H1 (cell line): ENCODE measurements around the gene FKBP1A. TPM values are rescaled to one million over a fixed set of nuclear protein-coding genes. Genes with fewer than 3 reads are reported as not detected.
A peak's percentile ranks its signal among the peaks of the same experiment; 100 is the strongest.

Experiments used
- CTCF ChIA-PET: fragments of 300-600 bp; sonication (Branson Sonifier 250); formaldehyde crosslinking; loops from one replicate; lab custom pipeline; 2021; ENCODE audit not compliant: partially characterized antibody; lab: Charles Lee
- POLR2A ChIA-PET: fragments of 300-600 bp; sonication (Branson Sonifier 250); formaldehyde crosslinking; loops from one replicate; lab custom pipeline; 2021; ENCODE audit warnings: inconsistent platforms; ENCODE audit not compliant: partially characterized antibody; lab: Charles Lee
- DNase-seq, 2 experiments: peaks; one replicate each; pipeline versions ENCODE4 v3.0.0 to v3.0.0-alpha.2; 2010 to 2022; ENCODE audit warnings: low spot score in 2 of 2, low read depth in 1 of 2, mixed read lengths in 1 of 2
- FAIRE-seq: peaks from 2 replicates; lab custom pipeline; 2011; peaks lifted over from hg19 to GRCh38; lab: Jason Lieb, UNC
- H2AFZ ChIP-seq: 2 replicates; pipeline ENCODE4 v1.8.1; 2012; ENCODE audit warnings: low read length, inconsistent platforms
- H2AK5ac ChIP-seq: 2 replicates; pipeline ENCODE4 v1.6.1; 2013; ENCODE audit warnings: low read depth, low read length
- H2BK120ac ChIP-seq: replicated peaks from 2 replicates; pipeline ENCODE3; 2013; ENCODE audit warnings: low read depth, low read length, inconsistent platforms
- H2BK12ac ChIP-seq: 2 replicates; pipeline ENCODE4 v1.6.1; 2013; ENCODE audit warnings: low read depth, low read length
- H2BK15ac ChIP-seq: 2 replicates; pipeline ENCODE4 v1.6.1; 2013; ENCODE audit warnings: low read length
- H2BK20ac ChIP-seq: 2 replicates; pipeline ENCODE4 v1.6.1; 2013; ENCODE audit warnings: low read length
- H2BK5ac ChIP-seq: 2 replicates; pipeline ENCODE4 v1.6.1; 2013; ENCODE audit warnings: low read depth, low read length
- H3K14ac ChIP-seq: 2 replicates; pipeline ENCODE4 v1.6.1; 2013; ENCODE audit warnings: inconsistent platforms; ENCODE audit not compliant: insufficient read length
- H3K18ac ChIP-seq: 2 replicates; pipeline ENCODE4 v1.6.1; 2013; ENCODE audit warnings: low read length; ENCODE audit errors: extremely low read depth
- H3K23ac ChIP-seq: 2 replicates; pipeline ENCODE4 v1.6.1; 2013; ENCODE audit warnings: inconsistent platforms; ENCODE audit not compliant: insufficient read length
- H3K23me2 ChIP-seq: 2 replicates; pipeline ENCODE4 v1.6.1; 2013; ENCODE audit warnings: low read depth, low read length
- H3K27ac ChIP-seq: 2 replicates; pipeline ENCODE4 v1.6.1; 2011; ENCODE audit warnings: low read depth, low read length, inconsistent platforms
- H3K27me3 ChIP-seq, 4 experiments: replicated peaks in 1 of 4; 1 replicate in 1 of 4; 2 replicates in 3 of 4; pipeline versions ENCODE4 v1.6.1 to v1.8.1; 2011 to 2013; ENCODE audit warnings: low read length in 3 of 4, mild to moderate bottlenecking in 3 of 4, inconsistent platforms in 2 of 4, mixed read lengths in 2 of 4, moderate library complexity in 1 of 4; ENCODE audit not compliant: control insufficient read depth in 3 of 4, insufficient read depth in 3 of 4; ENCODE audit errors: extremely low read depth in 1 of 4
- H3K36me3 ChIP-seq, 4 experiments: 2 replicates each; pipeline versions ENCODE4 v1.6.1 to v1.8.1; 2011 to 2013; ENCODE audit warnings: mild to moderate bottlenecking in 4 of 4, low read length in 3 of 4, moderate library complexity in 2 of 4, control low read depth in 1 of 4, inconsistent platforms in 1 of 4; ENCODE audit not compliant: insufficient read depth in 4 of 4, control insufficient read depth in 2 of 4
- H3K4ac ChIP-seq: replicated peaks from 2 replicates; pipeline ENCODE3; 2013; ENCODE audit warnings: low read length, low read depth, mixed read lengths, inconsistent platforms; ENCODE audit not compliant: insufficient read length
- H3K4me1 ChIP-seq, 4 experiments: replicated peaks in 1 of 4; 1 replicate in 1 of 4; 2 replicates in 3 of 4; pipeline versions ENCODE4 v1.6.1 to v1.8.1; 2011 to 2013; ENCODE audit warnings: low read length in 3 of 4, inconsistent platforms in 2 of 4, mixed read lengths in 1 of 4; ENCODE audit not compliant: insufficient read depth in 4 of 4, control insufficient read depth in 3 of 4
- H3K4me2 ChIP-seq, 2 experiments: 2 replicates each; pipeline versions ENCODE4 v1.6.1 to v1.8.1; 2011 to 2013; ENCODE audit warnings: low read depth in 2 of 2, low read length in 2 of 2, control low read depth in 1 of 2, inconsistent platforms in 1 of 2, mild to moderate bottlenecking in 1 of 2; ENCODE audit not compliant: insufficient read depth in 1 of 2
- H3K4me3 ChIP-seq, 4 experiments: fragments of 200-600, 300-600 bp in 1 of 4; sonication (generic), shearing (Covaris generic), sonication (Bioruptor Twin) in 1 of 4; 2 replicates each; pipeline versions ENCODE4 v1.5.1 to v1.8.1; 2011 to 2016; ENCODE audit warnings: low read length in 4 of 4, low read depth in 3 of 4, control low read depth in 2 of 4, inconsistent platforms in 2 of 4, mild to moderate bottlenecking in 2 of 4, mixed read lengths in 1 of 4, moderate library complexity in 1 of 4; ENCODE audit not compliant: insufficient read depth in 2 of 4; ENCODE audit errors: extremely low read depth in 1 of 4
- H3K56ac ChIP-seq: replicated peaks from 2 replicates; pipeline ENCODE3; 2013; ENCODE audit warnings: low read depth, mild to moderate bottlenecking, mixed read lengths, low read length, inconsistent platforms; ENCODE audit not compliant: insufficient read length
- H3K79me1 ChIP-seq: 2 replicates; pipeline ENCODE4 v1.6.1; 2013; ENCODE audit warnings: low read depth, low read length, control low read depth
- H3K79me2 ChIP-seq, 2 experiments: 2 replicates each; pipeline versions ENCODE4 v1.6.1 to v1.8.1; 2012 to 2013; ENCODE audit warnings: low read length in 2 of 2, mild to moderate bottlenecking in 2 of 2, inconsistent platforms in 1 of 2; ENCODE audit not compliant: insufficient read depth in 2 of 2, control insufficient read depth in 1 of 2
- H3K9ac ChIP-seq, 4 experiments: replicated peaks in 1 of 4; 1 replicate in 1 of 4; 2 replicates in 3 of 4; pipeline versions ENCODE4 v1.6.1 to v1.8.1; 2011 to 2013; ENCODE audit warnings: low read depth in 3 of 4, low read length in 3 of 4, control low read depth in 2 of 4, mild to moderate bottlenecking in 2 of 4, moderate library complexity in 2 of 4, inconsistent platforms in 1 of 4; ENCODE audit errors: extremely low read depth in 1 of 4
- H3K9me3 ChIP-seq, 2 experiments: 2 replicates each; pipeline versions ENCODE4 v1.6.1 to v1.8.1; 2012 to 2013; ENCODE audit warnings: mild to moderate bottlenecking in 2 of 2, moderate library complexity in 2 of 2, control low read depth in 1 of 2, inconsistent platforms in 1 of 2, low read depth in 1 of 2, low read length in 1 of 2, mixed read lengths in 1 of 2; ENCODE audit not compliant: insufficient read depth in 2 of 2
- H4K20me1 ChIP-seq, 2 experiments: replicated peaks in 1 of 2; 2 replicates each; pipeline versions ENCODE3 to v1.8.1; 2011 to 2013; ENCODE audit warnings: inconsistent platforms in 2 of 2, low read length in 2 of 2, mild to moderate bottlenecking in 1 of 2; ENCODE audit not compliant: insufficient read depth in 2 of 2, control insufficient read depth in 1 of 2
- H4K5ac ChIP-seq: 2 replicates; pipeline ENCODE4 v1.6.1; 2013; ENCODE audit warnings: low read length, low read depth, mixed read lengths, inconsistent platforms; ENCODE audit not compliant: insufficient read length
- H4K8ac ChIP-seq: 2 replicates; pipeline ENCODE4 v1.8.0; 2013; ENCODE audit warnings: mild to moderate bottlenecking, moderate library complexity, low read length, inconsistent platforms; ENCODE audit not compliant: insufficient read depth; ENCODE audit errors: extremely low read depth
- H4K91ac ChIP-seq: replicated peaks from 2 replicates; pipeline ENCODE3; 2013; ENCODE audit warnings: low read length, mixed read lengths, inconsistent platforms; ENCODE audit not compliant: insufficient read length
- ASH2L ChIP-seq: fragments of 200-600, 300-600 bp; sonication (generic); IDR thresholded peaks from one replicate; pipeline ENCODE4 v1.7.1; 2017; ENCODE audit warnings: low read length
- ATF2 ChIP-seq: IDR thresholded peaks from 2 replicates; pipeline ENCODE4 v1.6.1; 2012; ENCODE audit warnings: low read length, inconsistent platforms
- BCL11A ChIP-seq, 2 experiments: IDR thresholded peaks; one replicate each; pipeline ENCODE4 v1.6.1; 2011; ENCODE audit warnings: low read depth in 2 of 2, low read length in 2 of 2, mild to moderate bottlenecking in 2 of 2
- FOSL1 ChIP-seq: IDR thresholded peaks from 2 replicates; pipeline ENCODE4 v1.6.1; 2011; ENCODE audit warnings: mild to moderate bottlenecking, low read depth, low read length, moderate library complexity; ENCODE audit not compliant: insufficient read depth
- JUN ChIP-seq: IDR thresholded peaks from 2 replicates; pipeline ENCODE4 v1.6.1; 2011; ENCODE audit warnings: low read depth, mild to moderate bottlenecking, improper control_type of control experiment, low read length
- MAFK ChIP-seq: IDR thresholded peaks from 2 replicates; pipeline ENCODE4 v1.6.1; 2012; ENCODE audit warnings: low read depth, mild to moderate bottlenecking, improper control_type of control experiment, low read length
- NANOG ChIP-seq: IDR thresholded peaks from 2 replicates; pipeline ENCODE4 v1.6.1; 2011; ENCODE audit warnings: low read length, low read depth, mild to moderate bottlenecking, inconsistent platforms; ENCODE audit not compliant: insufficient read depth, poor library complexity, severe bottlenecking
- POU5F1 ChIP-seq: IDR thresholded peaks from 2 replicates; pipeline ENCODE4 v1.6.1; 2011; ENCODE audit warnings: low read depth, mild to moderate bottlenecking, low read length, moderate library complexity
- RXRA ChIP-seq: IDR thresholded peaks from 2 replicates; pipeline ENCODE4 v1.6.1; 2011; ENCODE audit warnings: low read depth, mild to moderate bottlenecking, low read length, moderate library complexity; ENCODE audit not compliant: insufficient read depth
- SIRT6 ChIP-seq: IDR thresholded peaks from one replicate; pipeline ENCODE4 v1.7.1; 2012; ENCODE audit warnings: low read length, inconsistent platforms
- USF2 ChIP-seq: IDR thresholded peaks from 2 replicates; pipeline ENCODE4 v1.6.1; 2011; ENCODE audit warnings: low read length, improper control_type of control experiment
- WGBS, 2 experiments: shearing (Covaris generic) in 1 of 2; methylation state at CpG; one replicate each; pipeline versions ENCODE4 v1.1.6 to v1.1.7; 2013 to 2015; ENCODE audit warnings: low lambda C conversion rate in 2 of 2, mixed read lengths in 2 of 2, inconsistent platforms in 1 of 2, low coverage in 1 of 2, missing lambda C conversion rate in 1 of 2; ENCODE audit not compliant: insufficient replicate concordance in 2 of 2, insufficient coverage in 1 of 2, insufficient read length in 1 of 2; ENCODE audit errors: extremely low coverage in 1 of 2, missing lambda C conversion rate in 1 of 2; 5-methylcytosine and 5-hydroxymethylcytosine counted together
- polyA plus RNA-seq, 7 experiments: library from polyadenylated mRNA; depleted of rRNA in 3 of 7; stranded (reverse) in 5 of 7; unstranded in 2 of 7; fragments of >200 nt in 5 of 7; fragments of 200-250 nt in 2 of 7; gene quantifications; 1 replicate in 5 of 7; 2 replicates in 1 of 7; 4 replicates in 1 of 7; pipeline versions ENCODE4 v1.2.1 to v1.2.3, GENCODE V29; 2011 to 2013; ENCODE audit warnings: missing spikeins in 2 of 7, mixed read lengths in 2 of 7
- total RNA-seq: library from RNA; stranded (reverse); fragmentation: NEBNext Ultra II Directional; extraction: Animal tissue kit (Norgen Biotek cat#: 25700); gene quantifications from 2 replicates; pipeline ENCODE4 v1.2.1, GENCODE V29; 2021

FKBP1A gene
- total and polyA plus RNA-seq, 2 of the 8 experiments (the other 6 are each of a cell fraction or from before 2014, with no cell fraction given): 250 to 685 TPM

GRCh38 chr20:1422753-1423152, 29.9 kb upstream of the FKBP1A start:
- H3K23me2 ChIP-seq: no peaks in the 10 kb centered on the region
- peaks cover 7 to 17% (median 10%) of the 10 kb centered on the region in 4 experiments; a peak in 6 of 7 replicates for H3K4me1 ChIP-seq
- no peak overlapping the region for H2BK120ac ChIP-seq
- H3K14ac ChIP-seq: no peak overlapping the region
- no peak overlapping the region for H3K4ac ChIP-seq
- H2BK12ac ChIP-seq: peak overlapping the region; percentile 45; the same call in 1 of the 2 replicates
- H4K8ac ChIP-seq: no peak overlapping the region
- no peak overlapping the region for H3K27ac ChIP-seq
- H4K20me1 ChIP-seq: no peaks in the 10 kb centered on the region
- peak overlapping the region; percentile 47; the same call in 1 of the 2 replicates for H2BK15ac ChIP-seq
- 73% methylated on average over 3 of the region's 3 CpGs; no CpG with 5 or more reads in 1 of the 2 experiments for WGBS, 2 experiments
- H3K79me1 ChIP-seq: no peaks in the 10 kb centered on the region
- peak overlapping the region; percentile 54; the same call in 1 of the 2 replicates for H2AK5ac ChIP-seq
- no peak overlapping the region for H3K56ac ChIP-seq
- ChIA-PET POLR2A (interaction anchor here (0.8 to 1.7 kb wide), 3 partner anchors 14 to 304 kb away, joined by 3 read pairs; partner anchors contain the start of gene PSMF1), CTCF (interaction anchor here (0.9 to 9.0 kb wide), 8 partner anchors 15 to 87 kb away, joined by 3 to 139 read pairs (median 4); partner anchors contain the start of gene NSFL1C)
- H4K5ac ChIP-seq: no peak overlapping the region
- no peak overlapping the region for H2BK5ac ChIP-seq
- H3K18ac ChIP-seq: no peak overlapping the region
- H3K4me3 ChIP-seq: no peak overlapping the region
- no peaks in the 10 kb centered on the region for H3K27me3 ChIP-seq
- no peaks in the 10 kb centered on the region for H3K36me3 ChIP-seq
- H2BK20ac ChIP-seq: peak overlapping the region; percentile 63
- H2AFZ ChIP-seq: no peak overlapping the region
- DNase-seq (no peak), FAIRE-seq (no peak)
- H3K9me3 ChIP-seq: peaks cover 4 to 7% of the 10 kb centered on the region in 2 experiments; a peak in 3 of 4 replicates
- H3K4me2 ChIP-seq: no peak overlapping the region
- H3K23ac ChIP-seq: no peak overlapping the region
- no peak overlapping the region for H3K9ac ChIP-seq
- H3K79me2 ChIP-seq: no peaks in the 10 kb centered on the region
- H4K91ac ChIP-seq: no peak overlapping the region
- TF ChIP-seq USF2 (no peak), ASH2L (no peak), BCL11A (IDR thresholded peaks at IDR 0.05; ENCODE audit: low read depth in 2 of 2, low read length in 2 of 2) (no peak), ATF2 (no peak), FOSL1 (no peak), SIRT6 (no peak), JUN (no peak), MAFK (no peak), NANOG (no peak), RXRA (no peak), POU5F1 (no peak)
